GF-D8 (cell line): Measurements from ENCODE around the gene ADM.
"Not testable (repeated sequence)": the region's sequence is repeated elsewhere in the genome, so short reads cannot be mapped to it uniquely, and the experiment has no call there.

Experiments
- DNase-seq: peaks from one replicate; lab custom pipeline; 2025; lab: John Stamatoyannopoulos, UW

The ADM gene

GRCh38 chr11:10304495-10305261, at the start of gene ADM:
Gene ADM, plus strand, starts transcription at chr11:10305073. Its CDS starts 628 bp downstream, at chr11:10305701.
- no peak for DNase-seq

DNA sequence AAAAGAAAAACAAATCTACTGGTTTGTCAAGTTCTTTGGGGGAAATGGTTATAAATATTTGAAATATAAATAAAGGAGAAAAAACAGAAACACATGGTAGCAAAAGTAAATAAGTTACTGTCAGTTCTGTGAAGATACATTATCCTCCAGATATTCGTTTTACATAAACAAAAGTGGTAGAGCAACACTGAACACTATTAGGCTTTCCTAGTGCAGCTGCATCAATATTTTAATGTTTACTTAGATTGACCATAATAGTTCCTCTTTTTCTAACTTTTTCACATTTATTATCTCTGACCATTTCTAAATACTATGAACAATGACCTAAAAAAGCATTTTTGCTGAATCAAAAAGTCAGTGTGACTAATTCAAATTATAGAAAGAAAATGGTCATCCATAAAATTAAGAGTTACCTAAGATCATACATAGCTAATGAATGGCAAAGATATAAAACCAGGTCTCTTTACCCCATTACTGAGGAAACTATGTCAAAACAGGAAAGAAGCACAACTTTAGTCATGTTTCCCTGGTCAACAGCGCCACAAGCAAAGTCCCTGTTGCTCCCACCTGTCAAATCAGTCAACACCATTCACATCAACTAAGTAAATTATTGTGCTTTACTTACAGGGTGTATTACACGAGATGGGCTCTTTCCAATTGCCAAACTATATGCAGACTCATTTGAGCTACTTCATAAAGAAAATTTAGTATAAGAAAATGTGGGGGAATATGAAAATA, 49.3 kb upstream of the ADM start:
- no peak for DNase-seq

DNA sequence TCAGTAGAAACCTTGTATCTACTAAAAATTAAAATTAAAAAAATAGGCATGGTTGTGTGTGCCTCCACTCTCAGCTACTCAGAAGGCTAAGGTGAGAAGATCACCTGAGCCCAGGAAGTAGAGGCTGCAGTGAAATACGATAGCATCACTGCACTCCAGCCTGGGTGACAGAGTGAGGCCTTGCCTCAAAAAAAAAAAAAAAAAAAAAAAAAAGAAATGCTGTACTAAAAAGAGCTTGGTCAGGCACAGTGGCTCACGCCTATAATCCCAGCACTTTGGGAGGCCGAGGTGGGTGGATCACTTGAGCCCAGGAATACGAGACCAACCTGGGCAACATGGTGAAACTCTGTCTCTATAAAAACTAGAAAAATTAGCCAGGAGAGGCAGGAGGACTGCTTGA, 47.4 kb upstream of the ADM start:
- no peak for DNase-seq

GRCh38 chr11:10261821-10262220, 43.1 kb upstream of the ADM start:
- DNase-seq, result no peak

DNA sequence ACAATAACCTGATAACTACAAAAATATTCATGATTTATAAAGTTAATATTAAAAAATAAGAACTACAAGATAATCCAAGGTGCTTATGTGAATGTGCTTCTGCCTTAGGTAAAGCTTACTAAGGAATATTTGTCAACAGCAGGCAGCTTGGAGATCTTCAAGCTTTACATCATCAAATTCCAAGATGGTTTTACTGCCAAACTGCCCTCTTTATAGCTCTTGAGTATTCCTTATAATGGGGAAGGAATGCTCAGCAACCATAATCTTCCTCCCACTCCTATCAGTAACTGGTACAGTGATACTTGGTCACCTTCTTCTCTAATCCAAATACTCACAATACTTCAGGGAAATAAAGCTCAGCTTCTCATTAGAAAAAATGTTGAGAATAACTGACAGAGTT, 40.9 kb upstream of the ADM start:
- no peak for DNase-seq

DNA sequence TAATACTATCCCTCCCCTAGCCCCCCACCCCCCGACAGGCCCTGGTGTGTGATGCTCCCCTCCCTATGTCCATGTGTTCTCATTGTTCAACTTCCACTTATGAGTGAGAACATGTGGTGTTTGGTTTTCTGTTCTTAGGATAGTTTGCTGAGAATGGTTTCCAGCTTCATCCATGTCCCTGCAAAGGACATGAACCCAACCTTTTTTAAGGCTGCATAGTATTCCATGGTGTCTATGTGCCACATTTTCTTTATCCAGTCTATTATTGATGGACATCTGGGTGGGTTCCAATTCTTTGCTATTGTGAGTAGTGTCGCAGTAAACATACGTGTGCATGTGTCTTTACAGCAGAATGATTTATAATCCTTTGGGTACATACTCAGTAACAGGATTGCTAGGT, 40.2 kb upstream of the ADM start:
- DNase-seq, result not testable (repeated sequence)

DNA sequence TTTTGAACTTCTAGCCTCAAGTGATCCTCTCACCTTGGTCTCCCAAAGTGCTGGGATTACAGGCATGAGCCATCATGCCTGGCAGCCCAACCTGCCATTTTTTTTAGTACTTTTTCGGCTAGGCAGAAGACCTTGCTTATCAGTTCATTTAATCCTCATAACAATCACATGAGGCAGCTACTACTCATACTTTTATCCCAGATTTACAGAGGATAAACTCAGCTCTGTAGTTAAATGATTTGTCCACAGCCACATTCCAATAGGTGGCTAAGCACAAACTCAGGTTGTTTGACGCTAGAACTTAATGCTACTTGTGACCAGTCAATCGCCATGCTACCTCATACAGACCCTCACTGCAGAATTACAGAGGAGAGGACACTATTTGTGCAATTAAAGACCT, 38.9 kb upstream of the ADM start:
- no peak for DNase-seq

GRCh38 chr11:10267821-10268220, 37.1 kb upstream of the ADM start:
- no peak for DNase-seq

DNA sequence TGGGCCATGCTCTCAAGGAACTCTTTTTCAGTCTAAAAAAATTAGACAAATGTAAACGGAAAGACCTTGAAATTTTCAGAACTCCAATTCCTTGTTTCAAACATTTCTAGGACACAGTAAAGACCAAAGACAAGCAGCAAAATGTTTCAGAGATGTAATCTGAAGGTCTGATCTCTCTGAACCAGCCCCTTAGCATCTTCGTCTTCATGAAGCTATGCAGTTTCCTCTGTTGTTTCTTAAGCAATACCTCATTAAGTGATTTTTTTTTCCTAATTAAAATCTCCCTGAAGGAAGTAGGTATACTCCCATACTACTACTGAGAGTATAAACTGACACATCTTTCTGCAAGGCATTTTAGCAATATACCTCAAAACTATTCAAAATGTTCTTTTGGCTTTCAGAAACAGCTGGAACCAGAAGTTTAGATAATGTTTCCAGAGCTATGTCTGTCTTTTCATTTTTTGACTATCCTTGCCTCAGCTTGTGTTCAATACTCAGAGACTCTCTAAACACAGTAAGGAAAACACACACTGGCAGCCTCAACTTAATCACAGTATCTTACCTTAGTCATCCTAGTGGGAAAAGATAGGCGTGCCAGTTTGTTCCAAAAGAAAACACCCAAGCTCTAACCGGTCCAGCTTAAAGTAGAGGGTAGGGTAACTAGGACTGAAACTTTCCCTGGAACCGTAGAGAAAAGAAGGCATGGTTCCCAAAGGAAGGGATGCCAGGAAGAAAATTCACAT, 36.0 kb upstream of the ADM start:
- no peak for DNase-seq

DNA sequence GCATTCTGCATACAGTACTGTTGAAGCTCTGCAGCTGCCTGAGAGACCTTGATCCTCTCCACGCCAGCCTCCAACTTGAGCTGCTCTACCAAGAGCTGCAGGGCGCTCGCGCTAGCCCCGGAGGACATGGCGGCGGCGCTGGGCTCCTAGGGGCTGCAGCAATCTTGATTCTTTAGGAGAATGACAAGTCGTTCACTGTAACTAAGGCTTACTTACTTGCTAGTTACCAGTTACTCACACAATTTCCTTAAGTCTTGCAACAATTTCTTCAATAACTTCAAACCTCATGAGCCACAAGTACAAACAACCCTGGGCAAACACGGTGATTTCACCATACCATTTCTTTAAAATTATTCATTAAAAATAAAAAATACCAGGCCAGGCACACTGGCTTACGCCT, 32.7 kb upstream of the ADM start:
- DNase-seq, result no peak

GRCh38 chr11:10273738-10274137, 31.1 kb upstream of the ADM start:
- no peak for DNase-seq

GRCh38 chr11:10274726-10275125, 30.1 kb upstream of the ADM start:
- no peak for DNase-seq

GRCh38 chr11:10275714-10276113, 29.2 kb upstream of the ADM start:
- no peak for DNase-seq

GRCh38 chr11:10282117-10282516, 22.8 kb upstream of the ADM start:
- DNase-seq, result no peak

DNA sequence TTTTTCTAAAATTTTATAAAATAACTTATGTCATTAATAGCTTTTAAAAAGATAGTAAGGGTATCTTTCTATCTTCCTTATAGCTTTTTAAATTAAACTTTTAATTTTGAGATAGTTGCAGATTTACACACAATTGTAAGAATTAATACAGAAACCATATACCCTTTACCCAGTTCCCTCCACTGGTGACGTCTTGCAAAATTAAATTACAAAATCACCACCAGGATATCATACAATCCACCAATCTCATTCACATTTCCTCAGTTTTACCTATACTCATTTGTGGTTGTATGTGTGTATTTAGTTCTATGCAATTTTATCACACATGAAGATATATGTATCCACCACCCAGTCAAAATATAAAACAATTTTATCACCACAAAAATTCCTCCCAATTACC, 20.9 kb upstream of the ADM start:
- no peak for DNase-seq

DNA sequence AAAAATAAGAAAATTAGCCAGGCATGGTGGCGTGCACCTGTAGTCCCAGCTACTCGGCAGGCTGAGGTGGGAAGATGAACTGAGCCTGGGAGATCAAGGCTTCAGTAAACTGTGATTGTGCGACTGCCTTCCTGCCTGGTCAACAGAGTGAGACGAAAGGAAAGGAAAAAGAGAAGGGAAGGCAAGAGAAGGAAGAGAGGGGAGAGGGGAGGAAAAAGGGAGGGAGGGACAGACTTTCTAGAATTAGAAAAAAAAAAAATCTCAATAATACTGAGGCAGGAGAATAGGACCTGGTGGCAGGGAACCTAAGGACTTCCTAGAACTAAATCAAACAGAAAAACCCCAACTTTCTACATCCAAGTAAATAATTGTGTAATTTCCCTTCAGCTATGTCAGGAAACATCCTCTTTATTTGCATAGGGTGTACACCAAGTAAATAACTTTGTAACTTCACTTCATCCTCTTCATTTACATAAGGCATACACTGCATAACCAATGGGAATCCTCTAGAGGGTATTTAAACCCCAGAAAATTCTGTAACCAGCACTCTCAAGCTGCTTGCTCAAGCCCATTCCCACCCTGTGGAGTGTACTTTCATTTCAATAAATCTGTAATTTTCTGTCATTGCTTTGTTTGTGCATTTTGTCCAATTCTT, 19.6 kb upstream of the ADM start:
- no peak for DNase-seq

GRCh38 chr11:10287140-10287539, 17.7 kb upstream of the ADM start:
- DNase-seq, result no peak

DNA sequence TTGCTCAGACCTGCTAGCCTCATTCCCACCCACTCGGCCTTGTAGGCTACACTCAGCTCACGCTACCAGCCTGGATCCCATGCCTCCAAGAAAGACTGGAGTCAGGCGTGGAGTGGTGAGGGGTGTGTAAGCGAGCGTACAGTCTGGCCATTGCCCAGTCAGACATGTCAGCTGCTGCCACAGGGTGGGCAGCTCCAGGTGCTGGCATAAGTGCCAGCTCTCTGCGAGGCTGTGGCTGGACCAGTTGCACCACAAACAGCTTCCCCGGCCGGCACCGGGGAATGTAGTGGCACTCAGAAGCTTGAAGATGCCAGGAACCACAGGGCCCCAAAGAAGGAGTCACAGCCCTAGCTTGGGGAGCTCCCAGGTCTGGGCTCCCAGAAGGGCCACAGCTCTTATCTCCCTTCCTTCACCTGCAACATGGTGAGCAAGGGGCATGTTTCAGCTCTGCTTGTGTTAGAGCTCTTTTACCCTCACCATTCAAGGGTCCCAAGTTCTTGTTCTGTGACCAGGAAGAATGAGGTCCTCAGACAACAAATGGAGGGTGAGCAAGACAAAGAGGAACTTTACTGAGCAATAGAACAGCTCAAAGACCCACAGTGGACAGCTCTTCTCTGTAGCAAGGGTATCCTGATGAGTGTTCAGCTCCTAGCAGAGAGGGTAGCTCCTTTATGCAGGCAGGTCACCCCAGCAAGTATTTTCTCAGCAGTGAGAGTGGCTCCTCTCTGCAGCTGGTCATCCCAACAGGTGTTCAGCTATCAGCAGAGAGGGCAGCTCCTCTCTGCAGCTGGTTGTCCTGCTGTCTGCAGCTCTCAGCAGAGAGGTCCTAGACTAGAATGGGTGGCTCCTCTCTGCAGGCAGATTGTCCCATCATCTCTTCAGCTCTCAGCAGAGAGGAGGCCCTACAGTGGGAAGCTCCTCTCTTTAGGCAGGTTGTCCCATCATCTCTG, 16.8 kb upstream of the ADM start:
- DNase-seq, result no peak

- no peak for DNase-seq
These were observed 15.8 kb upstream of the ADM start for GRCh38 chr11:10288881-10289764.

DNA sequence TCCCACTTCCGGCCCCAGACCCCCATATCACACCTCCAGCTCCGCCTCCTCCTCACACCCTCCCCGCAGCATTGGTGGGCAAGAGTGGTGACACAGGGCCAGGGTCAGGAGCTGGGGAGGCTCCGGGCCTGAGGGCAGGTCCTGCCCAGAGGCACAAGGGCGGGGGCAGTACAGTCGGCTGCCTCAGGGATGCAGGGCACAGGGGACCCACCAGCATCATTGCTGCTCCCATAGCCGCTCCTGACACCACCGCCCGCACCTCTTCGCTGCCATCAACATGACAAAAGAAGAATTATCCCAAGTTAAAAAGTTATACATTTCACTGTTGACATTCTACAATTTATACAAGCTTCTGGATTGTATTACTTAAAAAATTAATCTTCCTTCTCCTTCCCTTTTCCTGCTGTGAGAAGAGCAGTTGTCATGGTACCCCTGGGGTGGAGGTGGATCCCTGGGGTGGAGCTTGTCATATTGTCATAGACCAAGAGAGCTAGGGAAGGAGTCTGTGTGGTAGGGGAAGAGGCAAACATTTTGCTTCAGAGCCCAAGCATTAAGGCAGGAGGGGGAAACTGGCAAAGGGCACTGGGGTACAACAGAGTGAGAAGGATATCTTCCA, 15.0 kb upstream of the ADM start:
- DNase-seq, result no peak
